ENCODE data around the gene HPSE.
A peak's percentile ranks its signal among the peaks of the same experiment; 100 is the strongest.
"Not testable (repeated sequence)": the region's sequence is repeated elsewhere in the genome, so short reads cannot be mapped to it uniquely, and the experiment has no call there.

HPSE gene

DNA sequence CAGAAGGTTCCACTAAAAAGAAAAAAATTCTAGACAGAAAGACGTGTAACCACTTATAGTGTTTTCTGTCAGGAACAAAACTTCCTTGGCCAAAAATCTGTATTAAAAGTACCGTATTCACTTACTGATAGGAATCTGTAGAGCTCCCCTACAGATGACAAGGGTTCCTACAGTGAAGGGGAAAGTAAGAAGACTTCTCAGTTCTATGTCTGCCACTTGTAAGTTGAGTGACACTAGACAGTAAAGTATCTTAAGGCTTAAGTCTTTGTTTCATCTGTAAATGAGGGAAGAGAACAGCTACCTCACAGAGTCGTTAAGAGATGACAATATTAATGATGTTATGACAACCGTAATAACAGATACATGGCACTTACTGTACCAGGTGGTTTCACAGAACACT, 53.3 kb downstream of the HPSE start:
- no peak overlapping the region for H3K9ac ChIP-seq (ENCODE audit: low read length)
- no peak overlapping the region for H3K4me3 ChIP-seq (ENCODE audit: low read length)
- H3K27me3 ChIP-seq (replicated peaks; ENCODE audit: control insufficient read depth, insufficient read depth, low read length) = no peaks in the 10 kb centered on the region
- H3K9me3 ChIP-seq (ENCODE audit: control insufficient read depth, low read length) = no peaks in the 10 kb centered on the region
- no peak for DNase-seq (ENCODE audit: low read depth)
- peaks cover 22% of the 10 kb centered on the region for H3K4me1 ChIP-seq (ENCODE audit: control insufficient read depth, insufficient read depth, low read length)
- peaks cover 12% of the 10 kb centered on the region for H3K36me3 ChIP-seq (ENCODE audit: control insufficient read depth, insufficient read depth, low read length, severe bottlenecking)

DNA sequence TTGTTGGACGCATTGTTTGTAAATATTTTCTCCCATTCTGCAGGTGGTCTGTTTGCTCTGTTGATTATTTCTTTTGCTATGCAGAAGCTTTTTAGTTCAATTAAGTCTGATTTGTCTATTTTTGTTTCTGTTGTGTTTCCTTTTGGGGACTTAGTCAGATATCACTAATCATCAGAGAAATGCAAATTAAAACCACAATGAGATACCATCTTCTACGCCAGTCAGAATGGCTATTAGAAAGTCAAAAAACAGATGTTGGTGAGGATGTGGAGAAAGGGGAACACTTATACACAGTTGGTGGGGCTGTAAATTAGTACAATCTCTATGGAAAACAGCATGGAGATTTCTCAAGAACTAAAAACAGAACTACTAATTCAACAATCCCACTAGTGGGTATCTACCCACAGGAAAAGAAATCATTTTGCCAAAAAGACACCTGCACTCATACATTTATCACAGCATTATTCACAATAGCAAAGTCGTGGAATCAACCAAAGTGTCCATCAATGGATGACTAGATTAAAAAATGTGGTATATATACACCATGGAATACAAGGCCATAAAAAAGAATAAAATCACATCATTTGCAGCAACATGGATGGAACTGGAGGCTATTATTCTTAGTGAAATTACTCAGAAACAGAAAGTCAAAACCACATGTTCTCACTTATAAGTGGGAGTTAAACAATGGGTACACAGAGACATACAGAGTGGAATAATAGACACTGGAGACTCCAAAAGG, 58.2 kb downstream of the HPSE start:
- no peaks in the 10 kb centered on the region for H3K27me3 ChIP-seq (replicated peaks; ENCODE audit: control insufficient read depth, insufficient read depth, low read length)
- H3K4me1 ChIP-seq (ENCODE audit: control insufficient read depth, insufficient read depth, low read length) = peaks cover under 1% of the 10 kb centered on the region
- no peaks in the 10 kb centered on the region for H3K9me3 ChIP-seq (ENCODE audit: control insufficient read depth, low read length)
- H3K4me3 ChIP-seq (ENCODE audit: low read length) = no peak overlapping the region
- no peak for DNase-seq (ENCODE audit: low read depth)
- no peak overlapping the region for H3K9ac ChIP-seq (ENCODE audit: low read length)
- H3K36me3 ChIP-seq (ENCODE audit: control insufficient read depth, insufficient read depth, low read length, severe bottlenecking) = peaks cover 28% of the 10 kb centered on the region

DNA sequence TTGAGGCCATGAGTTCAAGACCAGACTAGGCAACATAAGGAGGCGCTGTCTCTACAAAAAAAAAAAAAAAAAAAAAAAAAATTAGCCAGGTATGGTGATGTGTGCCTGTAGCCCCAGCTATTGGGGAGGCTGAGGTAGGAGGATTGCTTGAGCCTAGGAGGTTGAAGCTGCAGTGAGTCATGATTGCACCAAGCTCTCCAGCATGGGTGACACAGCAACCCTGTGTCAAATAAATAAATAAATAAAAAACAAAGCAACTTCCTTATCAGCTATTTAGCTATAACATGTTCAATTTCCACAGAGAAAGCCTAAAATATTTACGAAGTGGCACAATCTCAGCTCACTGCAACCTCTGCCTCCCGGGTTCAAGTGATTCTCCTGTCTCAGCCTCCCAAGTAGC, 60.7 kb downstream of the HPSE start:
- peaks cover 41% of the 10 kb centered on the region for H3K36me3 ChIP-seq (ENCODE audit: control insufficient read depth, insufficient read depth, low read length, severe bottlenecking)
- H3K9ac ChIP-seq (ENCODE audit: low read length); H3K4me3 ChIP-seq (ENCODE audit: low read length); DNase-seq (ENCODE audit: low read depth); H3K27me3 ChIP-seq (replicated peaks; ENCODE audit: control insufficient read depth, insufficient read depth, low read length); H3K4me1 ChIP-seq (ENCODE audit: control insufficient read depth, insufficient read depth, low read length); H3K9me3 ChIP-seq (ENCODE audit: control insufficient read depth, low read length): not testable (repeated sequence)

DNA sequence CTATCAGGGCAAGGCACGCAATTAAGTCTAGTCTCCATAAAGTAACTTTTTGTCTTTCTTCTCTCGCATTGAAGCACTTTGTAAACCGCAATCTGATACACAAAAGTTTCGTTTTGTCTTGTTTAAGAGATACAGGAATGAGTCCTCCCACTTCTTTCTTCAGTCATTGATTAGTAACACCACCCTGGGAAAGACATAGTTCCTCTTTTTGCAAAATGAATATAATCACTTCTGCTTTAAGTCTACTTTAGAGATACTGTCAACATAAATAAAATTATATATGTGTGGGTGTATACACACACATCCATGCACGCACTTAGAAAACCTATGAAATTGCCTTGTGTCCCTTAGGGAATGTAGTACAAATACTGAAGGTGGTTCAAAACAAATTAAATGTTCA, 61.7 kb downstream of the HPSE start:
- DNase-seq (ENCODE audit: low read depth) = no peak
- H3K4me1 ChIP-seq (ENCODE audit: control insufficient read depth, insufficient read depth, low read length) = no peaks in the 10 kb centered on the region
- H3K9me3 ChIP-seq (ENCODE audit: control insufficient read depth, low read length) = no peaks in the 10 kb centered on the region
- no peaks in the 10 kb centered on the region for H3K27me3 ChIP-seq (replicated peaks; ENCODE audit: control insufficient read depth, insufficient read depth, low read length)
- H3K9ac ChIP-seq (ENCODE audit: low read length) = no peak overlapping the region
- H3K4me3 ChIP-seq (ENCODE audit: low read length) = no peak overlapping the region
- peaks cover 40% of the 10 kb centered on the region for H3K36me3 ChIP-seq (ENCODE audit: control insufficient read depth, insufficient read depth, low read length, severe bottlenecking)

DNA sequence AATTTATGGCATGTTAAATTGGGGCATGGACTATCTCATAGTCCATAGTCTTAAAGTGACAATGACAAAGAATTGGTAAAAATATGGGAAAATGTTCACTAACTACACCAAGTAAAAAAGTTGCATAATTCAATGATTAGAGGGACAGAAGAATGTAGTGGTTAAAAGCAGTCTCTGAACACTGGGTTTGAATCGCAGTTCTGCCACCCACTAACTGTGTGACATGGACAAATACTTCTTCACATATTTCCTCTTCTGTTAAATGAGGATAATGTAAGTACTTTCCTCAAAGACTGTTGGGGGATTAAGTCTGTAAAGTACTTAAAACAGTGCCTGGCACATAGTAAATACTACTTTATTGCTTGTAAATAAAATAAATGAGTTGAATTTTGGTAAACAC, 65.4 kb downstream of the HPSE start:
- Histone ChIP-seq H3K4me3 (ENCODE audit: low read length) (no peak overlapping the region), H3K36me3 (ENCODE audit: control insufficient read depth, insufficient read depth, low read length, severe bottlenecking) (peaks cover 47% of the 10 kb centered on the region), H3K9ac (ENCODE audit: low read length) (peak overlapping the region; percentile 16), H3K9me3 (ENCODE audit: control insufficient read depth, low read length) (no peaks in the 10 kb centered on the region), H3K27me3 (replicated peaks; ENCODE audit: control insufficient read depth, insufficient read depth, low read length) (no peaks in the 10 kb centered on the region), H3K4me1 (ENCODE audit: control insufficient read depth, insufficient read depth, low read length) (peaks cover 10% of the 10 kb centered on the region)
- DNase-seq (ENCODE audit: low read depth) = no peak

DNA sequence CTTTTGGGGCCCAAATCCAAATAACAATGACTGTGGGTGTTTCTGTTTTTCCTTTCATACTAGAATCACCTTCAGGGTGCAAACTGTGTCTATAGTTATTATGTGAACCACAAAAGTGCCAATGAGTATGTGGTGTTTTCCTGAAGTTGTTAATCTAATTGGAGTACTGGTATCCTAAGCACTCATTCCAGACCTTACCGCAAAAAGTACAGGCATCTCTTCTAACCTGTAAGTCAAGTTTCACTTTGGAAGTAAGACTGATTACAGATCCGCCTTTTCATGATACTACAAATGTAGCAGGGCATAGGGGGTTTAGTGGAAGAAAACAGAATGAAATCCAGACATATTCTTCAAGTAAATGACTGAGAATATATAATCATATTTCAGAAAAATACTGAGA, 66.2 kb downstream of the HPSE start:
- DNase-seq (ENCODE audit: low read depth) = no peak
- H3K4me1 ChIP-seq (ENCODE audit: control insufficient read depth, insufficient read depth, low read length) = peaks cover 10% of the 10 kb centered on the region
- H3K36me3 ChIP-seq (ENCODE audit: control insufficient read depth, insufficient read depth, low read length, severe bottlenecking) = peaks cover 47% of the 10 kb centered on the region
- H3K27me3 ChIP-seq (replicated peaks; ENCODE audit: control insufficient read depth, insufficient read depth, low read length) = no peaks in the 10 kb centered on the region
- H3K9me3 ChIP-seq (ENCODE audit: control insufficient read depth, low read length) = no peaks in the 10 kb centered on the region
- no peak overlapping the region for H3K9ac ChIP-seq (ENCODE audit: low read length)
- H3K4me3 ChIP-seq (ENCODE audit: low read length) = no peak overlapping the region

DNA sequence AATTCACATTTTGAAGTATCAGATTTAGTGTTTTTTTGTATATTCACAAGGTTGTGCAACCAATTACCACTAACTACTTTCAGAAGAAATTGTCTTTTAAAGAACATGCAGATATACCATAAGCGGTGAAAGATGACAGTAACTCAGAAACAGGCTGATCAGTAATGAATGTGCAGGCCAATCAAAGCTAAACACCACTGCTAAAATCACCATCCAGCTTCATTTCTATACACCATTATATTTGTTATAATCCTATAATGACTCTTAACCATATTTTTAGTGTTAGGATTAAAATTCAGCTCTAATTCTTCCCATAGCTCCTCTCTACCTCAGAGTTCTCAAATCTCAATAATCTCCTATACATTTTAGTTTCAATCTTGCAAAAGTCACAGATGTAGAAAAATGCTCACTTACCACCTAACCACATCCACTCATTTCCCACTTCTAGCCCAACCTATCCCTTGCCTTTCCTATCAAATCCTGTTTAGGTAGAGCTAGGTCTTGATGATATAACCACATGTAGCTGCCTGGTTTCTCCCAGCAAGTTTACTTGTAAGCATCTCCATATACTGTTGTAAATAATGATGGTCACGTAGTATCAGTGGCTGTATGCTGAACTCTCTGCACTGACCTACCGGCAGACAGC, 66.7 kb downstream of the HPSE start:
- Histone ChIP-seq H3K27me3 (replicated peaks; ENCODE audit: control insufficient read depth, insufficient read depth, low read length) (no peaks in the 10 kb centered on the region), H3K36me3 (ENCODE audit: control insufficient read depth, insufficient read depth, low read length, severe bottlenecking) (peaks cover 43% of the 10 kb centered on the region), H3K9me3 (ENCODE audit: control insufficient read depth, low read length) (no peaks in the 10 kb centered on the region), H3K9ac (ENCODE audit: low read length) (no peak overlapping the region), H3K4me3 (ENCODE audit: low read length) (no peak overlapping the region), H3K4me1 (ENCODE audit: control insufficient read depth, insufficient read depth, low read length) (peaks cover 10% of the 10 kb centered on the region)
- no peak for DNase-seq (ENCODE audit: low read depth)

DNA sequence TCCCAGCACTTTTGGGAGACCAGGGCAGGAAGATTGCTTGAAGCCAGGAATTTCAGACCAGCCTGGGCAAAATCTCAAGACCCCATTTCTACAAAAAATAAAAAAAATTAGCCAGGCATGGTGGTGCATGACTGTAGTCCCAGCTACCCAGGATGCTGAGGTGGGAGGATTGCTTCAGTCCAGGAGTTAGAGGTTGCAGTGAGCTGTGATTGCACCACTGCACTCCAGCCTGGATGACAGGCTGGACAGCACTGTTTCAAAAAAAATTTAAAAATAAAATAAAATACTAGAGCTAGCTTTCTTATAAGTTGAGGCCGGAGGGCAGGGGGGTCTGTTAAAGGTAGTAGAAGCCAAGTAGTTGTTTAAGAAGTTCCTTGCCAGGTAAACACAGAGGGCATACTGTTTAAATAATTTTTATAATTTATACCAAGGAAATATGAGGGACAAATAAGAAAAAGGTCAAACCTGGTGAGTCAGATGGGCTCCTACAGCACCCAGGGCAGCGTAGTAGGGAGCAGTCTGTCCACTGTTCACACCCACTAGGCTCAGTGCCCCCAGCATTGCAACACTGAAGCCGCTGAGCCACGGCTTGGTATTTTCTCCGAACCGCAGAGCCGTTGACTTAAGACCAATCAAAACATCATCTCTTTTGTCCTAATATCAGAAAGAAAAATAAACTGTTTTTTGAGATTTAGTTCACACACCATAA, 67.4 kb downstream of the HPSE start:
- H3K4me3 ChIP-seq (ENCODE audit: low read length) = no peak overlapping the region
- H3K4me1 ChIP-seq (ENCODE audit: control insufficient read depth, insufficient read depth, low read length) = peaks cover 10% of the 10 kb centered on the region
- H3K27me3 ChIP-seq (replicated peaks; ENCODE audit: control insufficient read depth, insufficient read depth, low read length) = no peaks in the 10 kb centered on the region
- peaks cover 36% of the 10 kb centered on the region for H3K36me3 ChIP-seq (ENCODE audit: control insufficient read depth, insufficient read depth, low read length, severe bottlenecking)
- no peak overlapping the region for H3K9ac ChIP-seq (ENCODE audit: low read length)
- peak; percentile 83 for DNase-seq (ENCODE audit: low read depth)
- no peaks in the 10 kb centered on the region for H3K9me3 ChIP-seq (ENCODE audit: control insufficient read depth, low read length)

DNA sequence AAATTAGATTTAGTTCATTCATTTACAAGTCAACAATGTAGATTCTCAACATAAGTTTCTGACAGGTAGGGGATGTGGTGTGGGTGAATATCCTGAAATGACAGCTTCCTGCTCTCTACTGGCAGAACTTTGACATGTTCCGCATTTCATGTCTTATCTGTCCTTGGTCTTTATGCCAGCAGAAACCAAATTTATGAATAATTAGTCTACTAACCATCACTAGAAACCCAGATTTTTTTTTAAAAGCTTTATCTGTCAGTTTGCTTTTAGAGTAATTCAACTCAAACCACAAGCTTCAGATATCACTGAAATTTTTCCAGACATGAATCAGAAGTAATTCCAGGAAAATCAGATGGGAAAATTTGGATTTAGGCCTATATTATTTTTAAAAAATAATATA, 68.0 kb downstream of the HPSE start:
- H3K9me3 ChIP-seq (ENCODE audit: control insufficient read depth, low read length) = no peaks in the 10 kb centered on the region
- H3K27me3 ChIP-seq (replicated peaks; ENCODE audit: control insufficient read depth, insufficient read depth, low read length) = no peaks in the 10 kb centered on the region
- DNase-seq (ENCODE audit: low read depth) = no peak
- H3K36me3 ChIP-seq (ENCODE audit: control insufficient read depth, insufficient read depth, low read length, severe bottlenecking) = peaks cover 31% of the 10 kb centered on the region
- peaks cover 10% of the 10 kb centered on the region for H3K4me1 ChIP-seq (ENCODE audit: control insufficient read depth, insufficient read depth, low read length)
- H3K9ac ChIP-seq (ENCODE audit: low read length) = no peak overlapping the region
- no peak overlapping the region for H3K4me3 ChIP-seq (ENCODE audit: low read length)

DNA sequence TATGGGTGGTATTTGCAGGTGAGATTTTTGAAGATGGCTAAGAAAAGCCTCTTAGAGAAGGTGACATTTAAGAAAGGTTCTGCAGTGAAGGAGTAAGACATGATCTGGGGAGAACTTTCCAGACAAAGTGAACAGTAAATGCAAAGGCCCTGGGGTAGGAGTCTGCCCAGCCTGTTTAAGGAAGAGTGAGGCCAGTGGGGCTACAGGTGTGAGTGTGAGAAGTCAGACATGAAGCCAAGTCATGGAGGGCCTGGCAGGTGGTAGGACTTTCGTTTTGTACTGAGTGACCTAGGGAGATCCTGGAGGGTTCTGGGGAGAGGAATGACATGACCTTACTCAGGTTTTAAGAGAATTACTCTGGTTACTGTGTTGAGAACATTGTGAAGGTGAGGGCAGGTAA, 71.5 kb downstream of the HPSE start:
- Histone ChIP-seq H3K9me3 (ENCODE audit: control insufficient read depth, low read length) (no peaks in the 10 kb centered on the region), H3K4me3 (ENCODE audit: low read length) (no peak overlapping the region), H3K9ac (ENCODE audit: low read length) (no peak overlapping the region), H3K27me3 (replicated peaks; ENCODE audit: control insufficient read depth, insufficient read depth, low read length) (no peaks in the 10 kb centered on the region), H3K36me3 (ENCODE audit: control insufficient read depth, insufficient read depth, low read length, severe bottlenecking) (peaks cover 14% of the 10 kb centered on the region), H3K4me1 (ENCODE audit: control insufficient read depth, insufficient read depth, low read length) (peaks cover 35% of the 10 kb centered on the region)
- no peak for DNase-seq (ENCODE audit: low read depth)

DNA sequence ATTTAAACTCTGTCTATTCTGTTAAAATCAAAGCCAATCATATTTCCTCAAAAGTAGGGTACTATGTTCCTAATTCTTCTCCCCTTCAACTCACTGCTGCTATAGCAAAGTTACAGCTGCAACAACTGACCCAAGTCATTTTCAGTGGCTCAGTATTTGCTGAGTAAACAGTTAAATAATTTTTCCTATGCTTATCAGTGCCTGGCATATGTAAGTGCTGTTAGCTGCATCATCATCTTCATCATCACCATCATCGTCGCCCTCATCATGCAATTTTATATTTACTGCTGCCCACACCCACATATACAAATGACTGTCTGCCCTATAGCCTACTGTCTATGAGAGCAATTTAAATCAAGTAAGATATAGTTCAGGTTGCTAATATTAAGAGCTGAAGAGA, 72.0 kb downstream of the HPSE start:
- Histone ChIP-seq H3K9me3 (ENCODE audit: control insufficient read depth, low read length) (no peaks in the 10 kb centered on the region), H3K4me3 (ENCODE audit: low read length) (no peak overlapping the region), H3K27me3 (replicated peaks; ENCODE audit: control insufficient read depth, insufficient read depth, low read length) (no peaks in the 10 kb centered on the region), H3K9ac (ENCODE audit: low read length) (no peak overlapping the region), H3K36me3 (ENCODE audit: control insufficient read depth, insufficient read depth, low read length, severe bottlenecking) (peaks cover 14% of the 10 kb centered on the region), H3K4me1 (ENCODE audit: control insufficient read depth, insufficient read depth, low read length) (peaks cover 38% of the 10 kb centered on the region)
- no peak for DNase-seq (ENCODE audit: low read depth)
